Spleen (tissue), 13 donors: Measurements from ENCODE around the gene PUS7L. TPM values are rescaled to one million over a fixed set of nuclear protein-coding genes. Genes with fewer than 3 reads are reported as not detected.

Experiments used
- DNase-seq: peaks from one replicate; pipeline ENCODE4 v3.0.0-alpha.2; 2020
- H3K27ac ChIP-seq, 8 donors: fragments of 200-600 bp; sonication (generic) in 7 of 8; 1 replicate in 4 of 8; 2 replicates in 4 of 8; pipeline versions ENCODE4 v1.5.0 to v1.8.0; 2016 to 2021; ENCODE audit warnings: inconsistent platforms in 4 of 8, mild to moderate bottlenecking in 4 of 8, moderate library complexity in 1 of 8
- H3K27me3 ChIP-seq, 7 donors: fragments of 200-600 bp; sonication (generic) in 6 of 7; replicated peaks in 1 of 7; 1 replicate in 4 of 7; 2 replicates in 3 of 7; pipeline versions ENCODE4 v1.5.0 to v1.8.0; 2016 to 2021; ENCODE audit warnings: inconsistent platforms in 3 of 7, mild to moderate bottlenecking in 1 of 7
- H3K36me3 ChIP-seq, 6 donors: fragments of 200-600 bp; sonication (generic) in 5 of 6; 1 replicate in 4 of 6; 2 replicates in 2 of 6; pipeline versions ENCODE4 v1.5.0 to v1.8.0; 2016 to 2021; ENCODE audit warnings: inconsistent platforms in 2 of 6
- H3K4me1 ChIP-seq, 6 donors: fragments of 200-600 bp; sonication (generic) in 5 of 6; 1 replicate in 3 of 6; 2 replicates in 3 of 6; pipeline versions ENCODE4 v1.5.0 to v1.8.0; 2016 to 2021; ENCODE audit warnings: inconsistent platforms in 3 of 6
- H3K4me3 ChIP-seq, 8 donors: fragments of 200-600 bp; sonication (generic) in 7 of 8; 1 replicate in 4 of 8; 2 replicates in 4 of 8; pipeline versions ENCODE4 v1.5.0 to v1.8.0; 2016 to 2021; ENCODE audit warnings: inconsistent platforms in 4 of 8, mild to moderate bottlenecking in 4 of 8, moderate library complexity in 2 of 8
- H3K9me3 ChIP-seq, 8 donors: fragments of 200-600 bp; sonication (generic) in 7 of 8; 1 replicate in 4 of 8; 2 replicates in 4 of 8; pipeline versions ENCODE4 v1.5.0 to v1.8.0; 2016 to 2021; ENCODE audit warnings: inconsistent platforms in 4 of 8
- POLR2A ChIP-seq, 3 donors: fragments of 450-650 bp; IDR thresholded peaks; one replicate each; pipeline ENCODE4 v1.5.1; 2017; ENCODE audit warnings: antibody characterized with exemption in 3 of 3, mild to moderate bottlenecking in 1 of 3
- POLR2AphosphoS5 ChIP-seq, 3 donors: sonication (generic); formaldehyde crosslinking; IDR thresholded peaks; one replicate each; pipeline ENCODE4 v1.5.1; 2017; ENCODE audit warnings: antibody characterized with exemption in 3 of 3
- WGBS, 5 donors: extraction: QIAGEN DNeasy Blood & Tissue Kit in 3 of 5; methylation state at CpG; one replicate each; pipeline versions ENCODE4 v1.1.5 to v1.1.7; 2013 to 2018; 5-methylcytosine and 5-hydroxymethylcytosine counted together
- intact Hi-C: fragments of 100-400 bp; cut with DNase I; formaldehyde crosslinking; loops from one replicate; pipeline ENCODE4 v1.15.0; 2023; ENCODE audit warnings: low total_unique reads
- long read RNA-seq, 2 donors: transcript quantifications; one replicate each; lab custom pipeline, GENCODE V29; 2026
- polyA plus RNA-seq, 3 donors: library from polyadenylated mRNA; stranded (reverse); fragments of 200-250 nt; gene quantifications; one replicate each; pipeline ENCODE4 v1.2.1, GENCODE V29; 2013
- total RNA-seq, 7 donors: library from RNA; depleted of rRNA in 3 of 7; stranded (reverse); fragments of >200 nt in 3 of 7; fragmentation: NEBNext Ultra II Directional in 4 of 7; extraction: Animal tissue kit (Norgen Biotek cat#: 25700) in 4 of 7; gene quantifications; one replicate each; pipeline versions ENCODE4 v1.1.0 to v1.2.1, GENCODE V29; 2016 to 2021
- TF ChIP-seq, protein P1 (sequence below), 11 experiments: fragments of 200-600 bp in 7 of 11; fragments of 450-650 bp in 4 of 11; sonication (generic) in 4 of 11; IDR thresholded peaks in 8 of 11; conservative IDR thresholded peaks in 3 of 11; 1 replicate in 7 of 11; 2 replicates in 4 of 11; pipeline versions ENCODE4 v1.4.0 to v1.8.0; 2016 to 2021; ENCODE audit warnings: antibody characterized with exemption in 11 of 11, inconsistent platforms in 4 of 11, mild to moderate bottlenecking in 1 of 11
- donor health status: healthy with polysubstance abuse.
- donor health status: DM: no; HTN: no; CAD: no; lungs with moderate emphysema.
- donor health status: DM: no; HTN: no; CAD: no.
- donor health status: Bipolar disorder and iron deficiency.
- donor health status: healthy.
- donor health status: DM: no; HTN: no; CAD: no.
- donor health status: DM: yes; HTN: yes; CAD: no.

The PUS7L gene
- total RNA-seq (10 to 100 TPM; 13.3 to 18.2 (median 15.9) TPM), polyA plus RNA-seq (1 to 10 TPM; 1.5 to 2.1 (median 1.8) TPM)
- long read RNA-seq, donor 1, full-length matches to known transcripts: 1 of 1 reads
- long read RNA-seq, donor 1, partial matches to known transcripts: 0 of 1 reads
- long read RNA-seq, donor 1, other reads (novel, unspliced or antisense): 0 of 1 reads
- long read RNA-seq, donor 2: 0 reads

GRCh38 chr12:43758728-43759563, at the start of gene PUS7L, which contains the start of gene IRAK4:
PUS7L (minus strand) TSS chr12:43758790; CDS start chr12:43755245, 3,545 bp downstream.
IRAK4 (plus strand) TSS chr12:43758951; CDS start chr12:43768112, 9,161 bp downstream.
- Histone ChIP-seq H3K27me3 (no peaks in the 10 kb centered on the region), H3K27ac (peak within 1 kb of the TSS; percentile 91 to 97 (median 94)), H3K4me3 (peak within 1 kb of the TSS; percentile 53 to 86 (median 74)), H3K4me1 (peaks cover 25 to 70% (median 52%) of the 10 kb centered on the region in 6 donors), H3K36me3 (peaks cover 0 to 17% (median 9%) of the 10 kb centered on the region in 6 donors), H3K9me3 (no peaks in the 10 kb centered on the region)
- WGBS, 5 donors: 0 to 1% (median 1%) methylated on average over 30 to 54 of the region's 54 CpGs
- intact Hi-C loops: no loop called here
- TF ChIP-seq POLR2AphosphoS5 (IDR thresholded peaks at IDR 0.05): peak; percentile 92 to 95 (median 93)
- TF ChIP-seq, protein P1, sequence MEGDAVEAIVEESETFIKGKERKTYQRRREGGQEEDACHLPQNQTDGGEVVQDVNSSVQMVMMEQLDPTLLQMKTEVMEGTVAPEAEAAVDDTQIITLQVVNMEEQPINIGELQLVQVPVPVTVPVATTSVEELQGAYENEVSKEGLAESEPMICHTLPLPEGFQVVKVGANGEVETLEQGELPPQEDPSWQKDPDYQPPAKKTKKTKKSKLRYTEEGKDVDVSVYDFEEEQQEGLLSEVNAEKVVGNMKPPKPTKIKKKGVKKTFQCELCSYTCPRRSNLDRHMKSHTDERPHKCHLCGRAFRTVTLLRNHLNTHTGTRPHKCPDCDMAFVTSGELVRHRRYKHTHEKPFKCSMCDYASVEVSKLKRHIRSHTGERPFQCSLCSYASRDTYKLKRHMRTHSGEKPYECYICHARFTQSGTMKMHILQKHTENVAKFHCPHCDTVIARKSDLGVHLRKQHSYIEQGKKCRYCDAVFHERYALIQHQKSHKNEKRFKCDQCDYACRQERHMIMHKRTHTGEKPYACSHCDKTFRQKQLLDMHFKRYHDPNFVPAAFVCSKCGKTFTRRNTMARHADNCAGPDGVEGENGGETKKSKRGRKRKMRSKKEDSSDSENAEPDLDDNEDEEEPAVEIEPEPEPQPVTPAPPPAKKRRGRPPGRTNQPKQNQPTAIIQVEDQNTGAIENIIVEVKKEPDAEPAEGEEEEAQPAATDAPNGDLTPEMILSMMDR (IDR thresholded peaks at IDR 0.05 in 8 of 11, conservative IDR thresholded peaks at IDR 0.05 in 3 of 11): peak; percentile 33 to 85 (median 61)
- peak in 1 of 3 donors; percentile 26 for TF ChIP-seq POLR2A (IDR thresholded peaks at IDR 0.05)
- peak; percentile 98 for DNase-seq

DNA sequence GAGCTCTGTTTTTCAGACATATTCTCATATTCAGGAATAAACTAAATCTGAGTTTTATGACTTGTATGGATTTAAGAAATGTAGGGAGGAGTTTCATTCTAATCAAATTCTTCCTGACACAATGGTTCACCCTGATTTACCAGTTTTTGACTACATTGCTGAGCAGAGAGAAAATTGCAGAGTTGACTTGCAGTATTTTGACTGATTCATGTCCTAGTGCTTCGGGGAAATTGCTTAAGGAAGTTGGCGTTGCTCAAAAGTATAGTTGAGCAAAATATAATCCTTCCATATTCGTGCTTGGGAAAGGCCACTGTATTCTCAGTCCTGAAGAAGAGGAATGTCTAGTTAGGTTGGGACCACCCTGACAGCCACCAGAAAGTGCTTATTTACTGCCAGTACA, 48.8 kb upstream of the PUS7L start:
- intact Hi-C loops: no loop called here
- H3K4me1 ChIP-seq: peaks cover 26 to 48% (median 39%) of the 10 kb centered on the region in 6 donors
- TF ChIP-seq, protein P1 (IDR thresholded peaks at IDR 0.05 in 8 of 11, conservative IDR thresholded peaks at IDR 0.05 in 3 of 11): no peak
- TF ChIP-seq POLR2AphosphoS5 (IDR thresholded peaks at IDR 0.05) (no peak), POLR2A (IDR thresholded peaks at IDR 0.05) (no peak)
- no peak for DNase-seq
- H3K27me3 ChIP-seq: peaks cover 0 to 3% (median 0%) of the 10 kb centered on the region in 7 donors
- H3K36me3 ChIP-seq: peaks cover 0 to 17% (median 0%) of the 10 kb centered on the region in 6 donors
- 57 to 88% (median 74%) methylated on average over 3 of the region's 3 CpGs for WGBS, 5 donors
- H3K27ac ChIP-seq: peak overlapping the region; percentile 96 to 99 (median 98)
- H3K4me3 ChIP-seq: peak overlapping the region in 1 of 8 donors; percentile 91
- H3K9me3 ChIP-seq: no peaks in the 10 kb centered on the region

GRCh38 chr12:43806737-43807072, 48.1 kb upstream of the PUS7L start:
- WGBS, 5 donors: 4 to 7% (median 6%) methylated on average over 3 of the region's 3 CpGs
- DNase-seq: no peak
- H3K36me3 ChIP-seq: peaks cover 0 to 24% (median 4%) of the 10 kb centered on the region in 6 donors
- intact Hi-C loops: no loop called here
- H3K4me3 ChIP-seq: peak overlapping the region; percentile 72 to 94 (median 89)
- H3K4me1 ChIP-seq: peaks cover 28 to 53% (median 40%) of the 10 kb centered on the region in 6 donors
- no peak for TF ChIP-seq POLR2A (IDR thresholded peaks at IDR 0.05)
- TF ChIP-seq, protein P1 (IDR thresholded peaks at IDR 0.05 in 8 of 11, conservative IDR thresholded peaks at IDR 0.05 in 3 of 11): no peak
- TF ChIP-seq POLR2AphosphoS5 (IDR thresholded peaks at IDR 0.05): no peak
- H3K9me3 ChIP-seq: no peaks in the 10 kb centered on the region
- H3K27me3 ChIP-seq: no peaks in the 10 kb centered on the region
- H3K27ac ChIP-seq: peak overlapping the region; percentile 96 to 99 (median 98)
